Measurements from ENCODE around the gene SOX1.

Gene SOX1

GRCh38 chr13:112110479-112110878, 43.5 kb downstream of the SOX1 start:
- no peak for DNase-seq

GRCh38 chr13:112111239-112111857, 44.4 kb downstream of the SOX1 start:
- no peak for DNase-seq

GRCh38 chr13:112112534-112113276, 45.8 kb downstream of the SOX1 start:
- no peak for DNase-seq

- DNase-seq: no peak
Observed at GRCh38 chr13:112113348-112113747, 46.4 kb downstream of the SOX1 start.

GRCh38 chr13:112113851-112114250, 46.9 kb downstream of the SOX1 start:
- no peak for DNase-seq

- DNase-seq: no peak
Observed at GRCh38 chr13:112114391-112114790, 47.4 kb downstream of the SOX1 start.

GRCh38 chr13:112115403-112116091, 48.6 kb downstream of the SOX1 start:
- DNase-seq: no peak

- no peak for DNase-seq
Observed at GRCh38 chr13:112116187-112116950, 49.4 kb downstream of the SOX1 start.

- no peak for DNase-seq
Observed at GRCh38 chr13:112117258-112117954, 50.5 kb downstream of the SOX1 start.

GRCh38 chr13:112117955-112118302, 51.0 kb downstream of the SOX1 start:
- no peak for DNase-seq

- DNase-seq: no peak
Observed at GRCh38 chr13:112118451-112119064, 51.6 kb downstream of the SOX1 start.

GRCh38 chr13:112119192-112120030, 52.5 kb downstream of the SOX1 start:
- DNase-seq: no peak

- no peak for DNase-seq
Observed at GRCh38 chr13:112120031-112120373, 53.1 kb downstream of the SOX1 start.
